BJ (cell line): ENCODE measurements around the gene NUDT3. TPM values are rescaled to one million over a fixed set of nuclear protein-coding genes. Genes with fewer than 3 reads are reported as not detected.
A peak's percentile ranks its signal among the peaks of the same experiment; 100 is the strongest.
"Not testable (repeated sequence)": the region's sequence is repeated elsewhere in the genome, so short reads cannot be mapped to it uniquely, and the experiment has no call there.

Experiments
- CTCF ChIA-PET: fragments of 350-600 bp; formaldehyde crosslinking; extraction: SDS; loops from one replicate; lab custom pipeline; 2021; ENCODE audit warnings: antibody characterized with exemption, inconsistent platforms; lab: Yijun Ruan, JAX
- POLR2A ChIA-PET: fragments of 300-600 bp; sonication (Branson Sonifier 250); formaldehyde crosslinking; extraction: SDS; loops from one replicate; lab custom pipeline; 2021; ENCODE audit warnings: antibody characterized with exemption; lab: Charles Lee
- DNase-seq: peaks from one replicate; pipeline ENCODE4 v3.0.0-alpha.2; 2011; ENCODE audit warnings: low read depth
- H3K27me3 ChIP-seq: 2 replicates; pipeline ENCODE4 v1.6.0; 2011; ENCODE audit warnings: low read length; ENCODE audit not compliant: control insufficient read depth, insufficient read depth
- H3K36me3 ChIP-seq: 2 replicates; pipeline ENCODE4 v1.5.1; 2011; ENCODE audit warnings: low read length; ENCODE audit not compliant: control insufficient read depth, insufficient read depth
- H3K4me3 ChIP-seq: 2 replicates; pipeline ENCODE4 v1.5.1; 2011; ENCODE audit warnings: low read depth, mild to moderate bottlenecking, control low read depth, low read length
- polyA plus RNA-seq: library from polyadenylated mRNA; depleted of rRNA; stranded (reverse); fragments of >200 nt; gene quantifications from 2 replicates; pipeline ENCODE4 v1.2.3, GENCODE V29; 2011
- TF ChIP-seq, protein P1 (sequence below): IDR thresholded peaks from 2 replicates; pipeline ENCODE4 v1.5.1; 2011; ENCODE audit warnings: low read depth, mild to moderate bottlenecking, control low read depth, inconsistent platforms, low read length, moderate library complexity; ENCODE audit not compliant: insufficient read depth

NUDT3 gene
- polyA plus RNA-seq, 1 experiment: 9.6 TPM

DNA sequence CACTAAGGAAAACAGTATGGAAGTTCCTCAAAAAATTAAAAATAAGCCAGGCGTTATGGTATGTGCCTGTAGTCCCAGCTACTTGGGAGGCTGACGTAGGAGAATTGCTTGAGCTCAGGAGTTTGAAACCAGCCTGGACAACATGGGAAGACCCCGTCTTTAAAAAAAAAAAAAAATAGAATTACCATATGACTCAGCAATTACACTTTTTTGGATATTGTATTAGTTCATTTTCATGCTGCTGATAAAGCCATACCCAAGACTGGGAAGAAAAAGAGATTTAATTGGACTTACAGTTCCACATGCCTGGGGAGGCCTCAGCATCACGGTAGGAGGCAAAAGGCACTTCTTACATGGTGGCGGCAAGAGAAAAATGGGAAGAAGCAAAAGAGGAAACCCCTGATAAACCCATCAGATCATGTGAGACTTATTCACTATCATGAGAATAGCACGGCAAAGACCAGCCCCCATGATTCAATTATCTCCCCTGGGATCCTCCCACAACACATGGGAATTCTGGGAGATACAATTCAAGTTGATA lies 132.9 kb downstream of the NUDT3 start:
- Histone ChIP-seq H3K36me3 (no peaks in the 10 kb centered on the region), H3K4me3 (no peak overlapping the region), H3K27me3 (no peaks in the 10 kb centered on the region)
- POLR2A ChIA-PET: interaction anchor here (0.8 kb wide), 1 partner anchor 104 kb away, joined by 4 read pairs; no protein-coding TSS in a partner anchor
- DNase-seq: no peak
- CTCF ChIA-PET: interaction anchor here (1.6 kb wide), 1 partner anchor 10 kb away, joined by 6 read pairs; the partner anchor contains the start of gene SMIM29
- TF ChIP-seq, protein P1, sequence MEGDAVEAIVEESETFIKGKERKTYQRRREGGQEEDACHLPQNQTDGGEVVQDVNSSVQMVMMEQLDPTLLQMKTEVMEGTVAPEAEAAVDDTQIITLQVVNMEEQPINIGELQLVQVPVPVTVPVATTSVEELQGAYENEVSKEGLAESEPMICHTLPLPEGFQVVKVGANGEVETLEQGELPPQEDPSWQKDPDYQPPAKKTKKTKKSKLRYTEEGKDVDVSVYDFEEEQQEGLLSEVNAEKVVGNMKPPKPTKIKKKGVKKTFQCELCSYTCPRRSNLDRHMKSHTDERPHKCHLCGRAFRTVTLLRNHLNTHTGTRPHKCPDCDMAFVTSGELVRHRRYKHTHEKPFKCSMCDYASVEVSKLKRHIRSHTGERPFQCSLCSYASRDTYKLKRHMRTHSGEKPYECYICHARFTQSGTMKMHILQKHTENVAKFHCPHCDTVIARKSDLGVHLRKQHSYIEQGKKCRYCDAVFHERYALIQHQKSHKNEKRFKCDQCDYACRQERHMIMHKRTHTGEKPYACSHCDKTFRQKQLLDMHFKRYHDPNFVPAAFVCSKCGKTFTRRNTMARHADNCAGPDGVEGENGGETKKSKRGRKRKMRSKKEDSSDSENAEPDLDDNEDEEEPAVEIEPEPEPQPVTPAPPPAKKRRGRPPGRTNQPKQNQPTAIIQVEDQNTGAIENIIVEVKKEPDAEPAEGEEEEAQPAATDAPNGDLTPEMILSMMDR: no peak

DNA sequence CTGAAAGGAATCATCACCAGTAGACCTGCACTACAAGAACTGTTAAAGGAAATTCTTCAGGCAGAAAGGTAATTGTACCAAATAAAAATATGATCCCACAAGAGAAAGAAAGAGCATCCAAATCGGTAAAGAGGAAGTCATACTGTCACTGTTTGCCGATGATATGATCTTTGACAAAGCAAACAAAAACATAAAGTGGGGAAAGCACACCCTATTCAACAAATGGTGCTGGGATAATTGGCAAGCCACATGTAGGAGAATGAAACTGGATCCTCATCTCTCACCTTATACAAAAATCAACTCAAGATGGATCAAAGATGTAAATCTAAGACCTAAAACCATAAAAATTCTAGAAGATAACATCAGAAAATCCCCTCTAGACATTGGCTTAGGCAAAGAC lies 140.1 kb downstream of the NUDT3 start:
- DNase-seq, H3K27me3 ChIP-seq, CTCF ChIA-PET, H3K4me3 ChIP-seq, H3K36me3 ChIP-seq, POLR2A ChIA-PET: not testable (repeated sequence)

DNA sequence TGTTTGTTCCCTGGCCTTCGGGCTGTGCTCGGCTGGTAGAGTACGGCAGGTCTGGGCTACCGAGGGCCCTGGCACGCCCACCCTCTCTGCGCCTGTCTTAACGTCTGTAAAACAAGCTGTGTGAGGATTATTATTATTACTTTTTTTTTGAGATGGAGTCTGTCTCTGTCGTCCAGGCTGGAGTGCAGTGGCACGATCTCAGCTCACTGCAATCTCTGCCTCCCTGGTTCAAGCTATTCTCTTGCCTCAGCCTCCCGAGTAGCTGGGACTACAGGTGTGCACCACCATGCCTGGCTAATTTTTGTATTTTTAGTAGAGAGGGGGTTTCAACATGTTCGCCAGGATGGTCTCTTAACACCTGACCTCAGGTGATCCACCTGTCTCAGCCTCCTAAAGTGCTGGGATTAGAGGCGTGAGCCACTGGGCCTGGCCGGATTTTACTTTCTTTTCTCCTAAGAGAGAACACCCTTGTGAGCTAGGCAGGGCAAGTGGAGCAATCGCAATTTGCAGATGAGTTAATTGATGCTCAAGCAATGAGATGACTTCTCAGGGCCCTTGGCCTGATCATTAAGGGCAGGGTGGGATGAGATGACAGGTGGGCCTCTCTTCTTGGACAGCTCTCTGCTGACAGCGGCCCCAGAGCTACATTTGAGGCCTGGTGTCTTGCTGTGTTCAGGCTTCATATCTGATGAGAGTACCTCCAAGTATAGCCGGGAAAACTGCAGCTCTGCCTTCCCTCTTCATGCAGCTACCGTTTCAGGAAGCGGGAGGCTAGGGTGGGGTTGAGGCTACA lies 142.8 kb downstream of the NUDT3 start:
- Histone ChIP-seq H3K36me3 (no peaks in the 10 kb centered on the region; the same call in 1 of the 2 replicates), H3K4me3 (peak overlapping the region; percentile 69), H3K27me3 (no peaks in the 10 kb centered on the region)
- DNase-seq: no peak
- CTCF ChIA-PET: interaction anchor here (0.6 to 2.5 kb wide), 30 partner anchors 9 to 360 kb away, joined by 3 to 22 read pairs (median 5); partner anchors contain the start of gene NUDT3
- TF ChIP-seq, protein P1: no peak
- POLR2A ChIA-PET: no interaction called here

DNA sequence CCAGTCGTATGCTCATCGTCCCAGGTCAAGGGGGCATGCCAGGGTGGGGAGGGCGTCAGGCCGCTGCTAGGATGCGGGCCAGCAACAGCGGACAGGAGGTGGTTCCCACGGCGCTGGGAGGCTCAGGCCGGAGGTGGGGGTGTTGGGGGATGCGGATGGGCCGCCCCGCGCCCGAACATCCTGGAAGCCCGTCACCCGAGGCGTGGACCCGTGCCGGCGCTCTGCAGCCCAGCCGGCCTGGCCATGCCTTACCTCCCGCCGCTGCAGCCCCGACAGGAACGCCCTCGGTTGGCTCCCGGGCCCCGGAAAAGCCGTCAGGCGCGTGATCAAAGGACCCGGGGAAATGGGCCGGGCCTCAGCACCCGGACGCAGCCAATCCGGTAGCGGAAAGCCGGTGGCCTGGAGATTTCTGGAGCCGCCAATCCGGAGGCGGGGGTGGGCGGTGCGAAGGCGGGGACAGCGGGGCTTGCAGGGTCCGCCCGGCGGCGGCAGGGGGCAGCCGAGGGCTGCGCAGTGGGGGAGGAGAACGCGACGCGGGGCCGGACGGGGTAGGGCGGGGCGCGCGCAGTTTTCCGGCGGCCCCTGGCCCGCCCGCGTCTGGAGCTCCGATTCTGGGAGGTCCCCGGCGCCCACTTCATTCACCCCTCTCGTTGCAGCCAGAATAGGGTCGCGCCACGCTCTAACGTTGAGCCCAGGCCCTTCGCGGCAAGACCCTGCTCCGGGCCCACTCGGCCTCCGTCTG lies 143.6 kb downstream of the NUDT3 start, which contains the start of gene SMIM29:
TSS of gene SMIM29 (minus strand) at position 280 of the 742 bp plus-strand sequence. CDS start 1,215 bp downstream, outside the sequence.
- Histone ChIP-seq H3K4me3 (peak within 1 kb of the TSS; percentile 79), H3K36me3 (no peaks in the 10 kb centered on the region; the same call in 1 of the 2 replicates), H3K27me3 (no peaks in the 10 kb centered on the region)
- POLR2A ChIA-PET: interaction anchor here (0.6 kb wide), 2 partner anchors 27 to 297 kb away, joined by 7 to 11 read pairs; no protein-coding TSS in a partner anchor
- TF ChIP-seq, protein P1: peak; percentile 67
- DNase-seq: no peak
- CTCF ChIA-PET: interaction anchor here (0.6 to 2.8 kb wide), 36 partner anchors 9 to 361 kb away, joined by 3 to 22 read pairs (median 5); partner anchors contain the start of genes HMGA1, NUDT3 and RPS10

DNA sequence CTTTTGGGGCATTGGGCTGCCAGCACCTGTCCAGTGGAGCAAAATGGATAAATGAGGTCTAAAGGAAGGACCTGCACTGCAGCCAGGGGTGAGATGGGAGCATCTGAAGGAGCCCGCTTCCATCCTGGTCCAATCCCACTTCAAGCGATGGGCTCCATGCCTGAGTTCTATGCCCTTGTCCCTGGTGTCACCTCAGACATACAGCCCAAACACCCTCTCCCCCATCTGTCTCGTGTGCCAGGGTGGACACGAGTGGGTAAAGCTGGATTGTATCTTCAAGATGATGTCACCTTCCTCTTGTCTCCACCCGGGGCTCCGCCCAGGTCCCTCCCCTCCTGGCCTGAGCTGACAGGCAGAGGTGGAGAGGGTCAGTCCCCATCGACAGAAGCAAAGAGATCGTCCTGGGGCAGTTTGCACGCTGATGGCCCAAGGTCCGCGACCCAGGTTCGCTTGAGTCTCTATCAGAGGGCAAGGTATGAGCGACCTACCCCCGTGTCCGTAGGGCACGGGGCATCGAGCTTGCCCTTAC lies 144.2 kb downstream of the NUDT3 start:
- no peak for DNase-seq
- Histone ChIP-seq H3K27me3 (no peaks in the 10 kb centered on the region), H3K4me3 (peak overlapping the region; percentile 79), H3K36me3 (no peaks in the 10 kb centered on the region; the same call in none of the 2 replicates)
- ChIA-PET CTCF (interaction anchor here (0.7 to 2.8 kb wide), 15 partner anchors 8 to 361 kb away, joined by 3 to 22 read pairs (median 4); partner anchors contain the start of genes HMGA1 and RPS10), POLR2A (no interaction called here)
- TF ChIP-seq, protein P1: no peak
